Activated CD4-positive, alpha-beta memory T cell treated with anti-CD3 and anti-CD28 coated beads for 36 hours (primary cell): ENCODE results near the gene NCKAP5. TPM values are rescaled to one million over a fixed set of nuclear protein-coding genes. Genes with fewer than 3 reads are reported as not detected.
"Not testable (repeated sequence)": the region's sequence is repeated elsewhere in the genome, so short reads cannot be mapped to it uniquely, and the experiment has no call there.

Experiments
- CTCF ChIA-PET: fragments of 350-600 bp; sonication (Branson Sonifier 250); formaldehyde crosslinking; loops from one replicate; lab custom pipeline; 2021; ENCODE audit warnings: antibody characterized with exemption, inconsistent platforms; lab: Charles Lee
- POLR2A ChIA-PET: fragments of 350-600 bp; sonication (Branson Sonifier 250); formaldehyde crosslinking; loops from one replicate; lab custom pipeline; 2021; ENCODE audit warnings: antibody characterized with exemption; lab: Charles Lee
- DNase-seq: peaks from one replicate; pipeline ENCODE4 v3.0.0-alpha.2; 2020
- H3K27ac Mint-ChIP-seq: one replicate; pipeline ENCODE4 v1.8.0; 2021; ENCODE audit warnings: mixed read lengths
- H3K27me3 Mint-ChIP-seq: one replicate; pipeline ENCODE4 v1.8.0; 2021; ENCODE audit warnings: mixed read lengths
- H3K36me3 Mint-ChIP-seq: one replicate; pipeline ENCODE4 v1.8.0; 2021; ENCODE audit warnings: mixed read lengths
- H3K4me1 Mint-ChIP-seq: one replicate; pipeline ENCODE4 v1.8.0; 2021; ENCODE audit warnings: low read depth, mixed read lengths
- H3K4me3 Mint-ChIP-seq: one replicate; pipeline ENCODE4 v1.8.0; 2021; ENCODE audit warnings: mild to moderate bottlenecking, mixed read lengths
- H3K9me3 Mint-ChIP-seq: one replicate; pipeline ENCODE4 v1.8.0; 2021; ENCODE audit warnings: mixed read lengths
- intact Hi-C: fragments of 100-400 bp; cut with micrococcal nuclease; formaldehyde crosslinking; loops from one replicate; pipeline ENCODE4 v1.15.1; 2023
- total RNA-seq, 2 experiments: library from RNA; stranded (reverse); gene quantifications; one replicate each; pipeline ENCODE4 v1.2.3, GENCODE V29; 2021

The NCKAP5 gene
- total RNA-seq, 2 experiments from 2014 or later = not detected

- H3K4me1 Mint-ChIP-seq = no peaks in the 10 kb centered on the region
Observed at GRCh38 chr2:133235968-133236367, 332.3 kb downstream of the NCKAP5 start.

GRCh38 chr2:133232556-133232955, 335.7 kb downstream of the NCKAP5 start:
- intact Hi-C loops = no loop called here
- no peak for DNase-seq
- Mint-ChIP-seq H3K27me3 (no peaks in the 10 kb centered on the region), H3K27ac (no peak overlapping the region), H3K36me3 (no peaks in the 10 kb centered on the region), H3K4me1 (no peaks in the 10 kb centered on the region), H3K4me3 (no peak overlapping the region), H3K9me3 (no peaks in the 10 kb centered on the region)
- ChIA-PET POLR2A (no interaction called here), CTCF (no interaction called here)

More at GRCh38 chr2:133235968-133236367, 332.3 kb downstream of the NCKAP5 start:
- DNase-seq = no peak
- H3K4me3 Mint-ChIP-seq = no peak overlapping the region
- CTCF ChIA-PET = no interaction called here
- H3K9me3 Mint-ChIP-seq = no peaks in the 10 kb centered on the region
- intact Hi-C loops = no loop called here
- H3K27ac Mint-ChIP-seq = no peak overlapping the region
- POLR2A ChIA-PET = no interaction called here
- H3K36me3 Mint-ChIP-seq = no peaks in the 10 kb centered on the region
- H3K27me3 Mint-ChIP-seq = no peaks in the 10 kb centered on the region

GRCh38 chr2:133231264-133231663, 337.0 kb downstream of the NCKAP5 start:
- CTCF ChIA-PET = no interaction called here
- H3K27me3 Mint-ChIP-seq = no peaks in the 10 kb centered on the region
- no peak overlapping the region for H3K27ac Mint-ChIP-seq
- DNase-seq = no peak
- POLR2A ChIA-PET = no interaction called here
- no peaks in the 10 kb centered on the region for H3K4me1 Mint-ChIP-seq
- H3K36me3 Mint-ChIP-seq = no peaks in the 10 kb centered on the region
- intact Hi-C loops = no loop called here
- no peak overlapping the region for H3K4me3 Mint-ChIP-seq
- H3K9me3 Mint-ChIP-seq = no peaks in the 10 kb centered on the region

GRCh38 chr2:133229974-133230373, 338.3 kb downstream of the NCKAP5 start:
- CTCF ChIA-PET = no interaction called here
- Mint-ChIP-seq H3K27ac (no peak overlapping the region), H3K27me3 (no peaks in the 10 kb centered on the region), H3K36me3 (no peaks in the 10 kb centered on the region), H3K4me3 (no peak overlapping the region), H3K4me1 (no peaks in the 10 kb centered on the region), H3K9me3 (peaks cover 2% of the 10 kb centered on the region)
- DNase-seq = no peak
- POLR2A ChIA-PET = no interaction called here
- intact Hi-C loops = no loop called here

GRCh38 chr2:133223226-133223625, 345.0 kb downstream of the NCKAP5 start:
- Mint-ChIP-seq H3K27me3 (no peaks in the 10 kb centered on the region), H3K4me3 (no peak overlapping the region), H3K36me3 (no peaks in the 10 kb centered on the region), H3K27ac (no peak overlapping the region), H3K9me3 (peaks cover 2% of the 10 kb centered on the region), H3K4me1 (no peaks in the 10 kb centered on the region)
- ChIA-PET POLR2A (no interaction called here), CTCF (no interaction called here)
- intact Hi-C loops = no loop called here
- DNase-seq = no peak

GRCh38 chr2:133221398-133221797, 346.9 kb downstream of the NCKAP5 start:
- Mint-ChIP-seq H3K27ac (no peak overlapping the region), H3K9me3 (peaks cover 2% of the 10 kb centered on the region), H3K27me3 (no peaks in the 10 kb centered on the region), H3K36me3 (no peaks in the 10 kb centered on the region), H3K4me1 (no peaks in the 10 kb centered on the region), H3K4me3 (no peak overlapping the region)
- POLR2A ChIA-PET = no interaction called here
- DNase-seq = no peak
- intact Hi-C loops = no loop called here
- CTCF ChIA-PET = no interaction called here

- Mint-ChIP-seq H3K4me3 (no peak overlapping the region), H3K27ac (no peak overlapping the region), H3K27me3 (no peaks in the 10 kb centered on the region), H3K9me3 (peaks cover 6% of the 10 kb centered on the region), H3K36me3 (no peaks in the 10 kb centered on the region), H3K4me1 (no peaks in the 10 kb centered on the region)
- ChIA-PET CTCF (no interaction called here), POLR2A (no interaction called here)
- intact Hi-C loops = no loop called here
- DNase-seq = no peak
Observed at GRCh38 chr2:133218204-133218603, 350.1 kb downstream of the NCKAP5 start.

GRCh38 chr2:133215477-133215876, 352.8 kb downstream of the NCKAP5 start:
- ChIA-PET POLR2A (no interaction called here), CTCF (no interaction called here)
- intact Hi-C loops = no loop called here
- peaks cover 8% of the 10 kb centered on the region for H3K9me3 Mint-ChIP-seq
- H3K4me3 Mint-ChIP-seq = no peak overlapping the region
- H3K4me1 Mint-ChIP-seq = no peaks in the 10 kb centered on the region
- no peaks in the 10 kb centered on the region for H3K27me3 Mint-ChIP-seq
- DNase-seq = no peak
- H3K27ac Mint-ChIP-seq = no peak overlapping the region
- H3K36me3 Mint-ChIP-seq = no peaks in the 10 kb centered on the region

- intact Hi-C loops = no loop called here
- ChIA-PET CTCF (no interaction called here), POLR2A (no interaction called here)
Observed at GRCh38 chr2:133213651-133214050, 354.6 kb downstream of the NCKAP5 start.

GRCh38 chr2:133209325-133209724, 358.9 kb downstream of the NCKAP5 start:
- Mint-ChIP-seq H3K4me1 (no peaks in the 10 kb centered on the region), H3K27ac (no peak overlapping the region), H3K4me3 (no peak overlapping the region), H3K9me3 (peaks cover 27% of the 10 kb centered on the region), H3K27me3 (no peaks in the 10 kb centered on the region), H3K36me3 (no peaks in the 10 kb centered on the region)
- CTCF ChIA-PET = no interaction called here
- no peak for DNase-seq
- intact Hi-C loops = no loop called here
- POLR2A ChIA-PET = no interaction called here

More at GRCh38 chr2:133213651-133214050, 354.6 kb downstream of the NCKAP5 start:
- DNase-seq = no peak
- Mint-ChIP-seq H3K27me3 (no peaks in the 10 kb centered on the region), H3K4me3 (no peak overlapping the region), H3K4me1 (no peaks in the 10 kb centered on the region), H3K27ac (no peak overlapping the region), H3K9me3 (peaks cover 14% of the 10 kb centered on the region), H3K36me3 (no peaks in the 10 kb centered on the region)

- H3K9me3 Mint-ChIP-seq = peaks cover 30% of the 10 kb centered on the region
- POLR2A ChIA-PET, H3K36me3 Mint-ChIP-seq, H3K27ac Mint-ChIP-seq, intact Hi-C loops, H3K4me3 Mint-ChIP-seq, H3K27me3 Mint-ChIP-seq, CTCF ChIA-PET, H3K4me1 Mint-ChIP-seq, DNase-seq: not testable (repeated sequence)
Observed at GRCh38 chr2:133206666-133207065, 361.6 kb downstream of the NCKAP5 start.

- Mint-ChIP-seq H3K27ac (no peak overlapping the region), H3K36me3 (no peaks in the 10 kb centered on the region), H3K4me1 (no peaks in the 10 kb centered on the region), H3K9me3 (peaks cover 33% of the 10 kb centered on the region), H3K4me3 (no peak overlapping the region), H3K27me3 (no peaks in the 10 kb centered on the region)
- ChIA-PET POLR2A (no interaction called here), CTCF (no interaction called here)
- DNase-seq = no peak
- intact Hi-C loops = no loop called here
Observed at GRCh38 chr2:133204421-133204820, 363.8 kb downstream of the NCKAP5 start.

- ChIA-PET CTCF (no interaction called here), POLR2A (no interaction called here)
- no peak overlapping the region for H3K27ac Mint-ChIP-seq
- intact Hi-C loops = no loop called here
- DNase-seq = no peak
- peaks cover 10% of the 10 kb centered on the region for H3K9me3 Mint-ChIP-seq
- no peaks in the 10 kb centered on the region for H3K27me3 Mint-ChIP-seq
- no peaks in the 10 kb centered on the region for H3K36me3 Mint-ChIP-seq
- H3K4me1 Mint-ChIP-seq = no peaks in the 10 kb centered on the region
- H3K4me3 Mint-ChIP-seq = no peak overlapping the region
Observed at GRCh38 chr2:133200684-133201421, 367.4 kb downstream of the NCKAP5 start.
